GM21423 (cell line): ENCODE results near the gene MBD3L5.
"Not testable (repeated sequence)": the region's sequence is repeated elsewhere in the genome, so short reads cannot be mapped to it uniquely, and the experiment has no call there.

Experiments used
- ATAC-seq: cut with Tn5 transposase; IDR thresholded peaks from one replicate; pipeline ENCODE4 v1.9.1; 2021; ENCODE audit warnings: mild to moderate bottlenecking, moderate library complexity; ENCODE audit not compliant: unreplicated experiment

MBD3L5 gene

GRCh38 chr19:7051421-7051820 is 21.0 kb downstream of the MBD3L5 start:
- ATAC-seq, result not testable (repeated sequence)

- ATAC-seq, result not testable (repeated sequence)
These were observed 22.5 kb downstream of the MBD3L5 start for GRCh38 chr19:7052896-7053295.

GRCh38 chr19:7054635-7055368 is 24.4 kb downstream of the MBD3L5 start:
- ATAC-seq, result not testable (repeated sequence)

GRCh38 chr19:7055679-7056078 is 25.3 kb downstream of the MBD3L5 start:
- not testable (repeated sequence) for ATAC-seq

GRCh38 chr19:7056371-7056770 is 26.0 kb downstream of the MBD3L5 start:
- ATAC-seq, result not testable (repeated sequence)

- ATAC-seq, result not testable (repeated sequence)
These were observed 28.2 kb downstream of the MBD3L5 start, which contains the start of gene MBD3L3 for GRCh38 chr19:7058576-7058975. Gene MBD3L3 (minus strand): TSS chr19:7058676. CDS start chr19:7058605, 71 bp downstream.

GRCh38 chr19:7059977-7060376 is 29.6 kb downstream of the MBD3L5 start:
- ATAC-seq, result not testable (repeated sequence)

- ATAC-seq, result no peak
These were observed 33.0 kb downstream of the MBD3L5 start for GRCh38 chr19:7063339-7063738.

GRCh38 chr19:7063764-7064418 is 33.5 kb downstream of the MBD3L5 start:
- no peak for ATAC-seq

- ATAC-seq, result not testable (repeated sequence)
These were observed 36.7 kb downstream of the MBD3L5 start for GRCh38 chr19:7067122-7067521.

GRCh38 chr19:7067716-7068115 is 37.3 kb downstream of the MBD3L5 start:
- ATAC-seq, result no peak

- ATAC-seq, result no peak
These were observed 38.2 kb downstream of the MBD3L5 start for GRCh38 chr19:7068599-7068998.

- ATAC-seq, result peak; percentile 92
These were observed 38.9 kb downstream of the MBD3L5 start, which contains the start of gene ZNF557 for GRCh38 chr19:7069042-7069903. Gene ZNF557 (plus strand): TSS chr19:7069703. CDS start chr19:7075075, 5,372 bp downstream.

GRCh38 chr19:7069904-7070226 is 39.5 kb downstream of the MBD3L5 start:
- peak; percentile 14 for ATAC-seq

GRCh38 chr19:7072541-7072940 is 42.2 kb downstream of the MBD3L5 start:
- no peak for ATAC-seq

- ATAC-seq, result no peak
These were observed 44.4 kb downstream of the MBD3L5 start for GRCh38 chr19:7074705-7075282.

- no peak for ATAC-seq
These were observed 45.8 kb downstream of the MBD3L5 start for GRCh38 chr19:7076151-7076550.

GRCh38 chr19:7078008-7078407 is 47.6 kb downstream of the MBD3L5 start:
- no peak for ATAC-seq
